ENCODE data around the gene TARBP2.
A peak's percentile ranks its signal among the peaks of the same experiment; 100 is the strongest.
"Not testable (repeated sequence)": the region's sequence is repeated elsewhere in the genome, so short reads cannot be mapped to it uniquely, and the experiment has no call there.

The TARBP2 gene

GRCh38 chr12:53476769-53477209 lies 24.3 kb upstream of the TARBP2 start:
- peak in 1 of 2 donors; percentile 18 for DNase-seq

- DNase-seq = no peak
Measured at GRCh38 chr12:53478865-53479264, 22.2 kb upstream of the TARBP2 start.

GRCh38 chr12:53479331-53479730 lies 21.8 kb upstream of the TARBP2 start:
- DNase-seq = no peak

- no peak for DNase-seq
Measured at GRCh38 chr12:53480491-53481442, 20.3 kb upstream of the TARBP2 start.

GRCh38 chr12:53481458-53481857 lies 19.6 kb upstream of the TARBP2 start:
- DNase-seq = not testable (repeated sequence)

GRCh38 chr12:53481939-53482586 lies 19.0 kb upstream of the TARBP2 start:
- DNase-seq = no peak

GRCh38 chr12:53482626-53483168 lies 18.4 kb upstream of the TARBP2 start:
- DNase-seq = no peak

- no peak for DNase-seq
Measured at GRCh38 chr12:53483225-53483978, 17.7 kb upstream of the TARBP2 start.

- DNase-seq = no peak
Measured at GRCh38 chr12:53483979-53484377, 17.1 kb upstream of the TARBP2 start.

GRCh38 chr12:53484686-53485575 lies 16.2 kb upstream of the TARBP2 start:
- no peak for DNase-seq

- DNase-seq = no peak
Measured at GRCh38 chr12:53485955-53486735, 14.9 kb upstream of the TARBP2 start.

- DNase-seq = no peak
Measured at GRCh38 chr12:53486736-53487487, 14.2 kb upstream of the TARBP2 start.

GRCh38 chr12:53489242-53489864 lies 11.7 kb upstream of the TARBP2 start:
- no peak for DNase-seq

GRCh38 chr12:53492188-53492587 lies 8.9 kb upstream of the TARBP2 start:
- no peak for DNase-seq

- DNase-seq = peak; percentile 72 to 83
Measured at GRCh38 chr12:53492830-53493609, 8.1 kb upstream of the TARBP2 start.

- no peak for DNase-seq
Measured at GRCh38 chr12:53493610-53494391, 7.3 kb upstream of the TARBP2 start.

- peak; percentile 22 to 53 for DNase-seq
Measured at GRCh38 chr12:53495903-53496751, 5.0 kb upstream of the TARBP2 start.

All from inflammatory macrophage treated with lipopolysaccharide for 1 hour (primary cell).